HS-27A (cell line): ENCODE results near the gene CNTFR.

Experiments
- DNase-seq: peaks from one replicate; pipeline ENCODE4 v3.0.0-alpha.2; 2012; ENCODE audit warnings: low read depth, missing footprints

The CNTFR gene

DNA sequence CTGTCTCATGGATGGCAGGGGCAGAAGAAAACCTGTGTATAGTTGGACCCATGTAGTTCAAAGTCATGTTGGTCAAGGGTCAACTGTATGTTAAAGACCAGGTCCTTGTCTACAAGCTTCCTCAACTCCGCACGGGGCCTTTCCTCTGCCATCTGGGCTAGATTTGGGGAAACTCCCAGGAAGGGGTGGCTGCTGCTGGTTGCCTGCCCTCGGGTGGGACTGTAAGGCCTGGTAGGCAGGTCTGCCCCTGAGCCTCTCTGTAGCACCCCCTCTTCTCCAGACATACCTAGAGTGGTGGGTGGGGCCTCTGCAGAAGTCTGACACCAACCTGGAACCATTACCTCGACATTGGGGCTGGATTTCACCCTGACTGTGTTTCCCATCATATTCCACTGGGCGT lies 82.0 kb downstream of the CNTFR start:
- no peak for DNase-seq

DNA sequence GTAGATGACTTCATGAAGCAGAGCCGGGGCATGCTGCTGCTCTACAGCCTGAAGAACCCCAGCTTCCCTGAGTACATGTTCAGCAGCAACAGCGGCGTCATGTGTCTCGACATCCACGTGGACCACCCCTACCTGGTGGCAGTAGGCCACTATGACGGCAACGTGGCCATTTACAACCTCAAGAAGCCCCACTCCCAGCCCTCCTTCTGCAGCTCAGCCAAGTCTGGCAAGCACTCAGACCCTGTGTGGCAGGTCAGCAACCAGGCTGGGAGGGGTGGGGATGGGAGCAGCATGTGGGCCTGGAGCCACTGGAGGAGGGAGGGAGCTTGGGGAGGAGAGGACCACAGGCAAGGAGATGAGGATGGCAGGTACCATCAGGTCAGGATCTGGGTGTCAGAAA lies 82.9 kb downstream of the CNTFR start:
- no peak for DNase-seq

DNA sequence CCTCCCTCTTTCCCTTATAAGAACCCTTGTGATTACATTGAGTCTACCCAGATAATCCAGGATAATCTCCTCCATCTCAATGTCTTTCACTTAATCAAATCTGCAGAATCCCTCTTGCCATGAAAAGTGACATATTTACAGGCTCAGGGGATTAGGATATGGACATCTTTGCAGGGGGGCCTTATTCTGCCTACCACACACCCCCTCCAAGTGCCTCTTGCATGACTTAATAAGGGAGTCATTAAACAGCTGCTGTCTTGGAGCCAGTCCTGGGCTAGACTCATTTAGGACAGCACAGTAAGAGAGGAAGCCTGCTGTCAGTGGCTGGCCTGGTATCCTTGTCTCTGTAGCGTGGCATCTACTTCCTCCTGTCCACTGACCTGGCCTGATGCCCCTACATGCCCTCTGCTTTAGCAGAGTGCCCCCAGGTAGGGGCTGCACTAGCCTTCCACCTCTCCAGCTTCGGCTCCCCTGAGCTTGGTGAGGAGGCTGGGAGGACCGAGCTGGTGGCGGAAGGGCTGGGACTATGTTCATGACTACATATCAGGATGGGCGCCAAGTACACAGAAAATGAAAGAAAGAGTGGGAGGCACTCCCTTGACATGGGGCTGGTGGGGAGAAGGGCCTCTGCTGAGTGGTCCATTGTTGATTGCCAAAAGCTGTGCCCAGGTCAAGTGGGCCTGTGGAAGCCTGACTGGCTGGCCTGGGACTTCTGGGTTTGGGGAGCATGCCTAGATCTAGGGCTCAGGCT lies 84.0 kb downstream of the CNTFR start:
- DNase-seq, result no peak

DNA sequence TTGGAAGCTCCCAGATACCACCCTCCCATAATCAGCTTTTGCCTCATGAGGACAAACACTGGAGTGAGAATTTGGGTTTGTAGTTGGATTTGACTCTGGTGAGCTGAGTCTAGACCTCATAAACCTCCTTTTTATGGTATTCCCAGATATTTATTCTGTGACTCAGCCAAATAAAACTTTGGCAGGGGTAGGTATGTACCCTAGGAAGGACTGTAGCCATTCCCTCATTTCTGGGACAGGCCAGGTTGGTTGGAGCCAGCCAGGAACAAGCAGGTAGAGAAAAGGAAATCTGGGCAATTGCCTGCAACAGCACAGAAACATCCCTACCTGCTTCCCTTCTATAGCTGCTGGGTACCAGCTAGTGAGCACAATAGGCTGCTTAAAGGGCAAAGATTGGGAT lies 86.1 kb downstream of the CNTFR start:
- no peak for DNase-seq

DNA sequence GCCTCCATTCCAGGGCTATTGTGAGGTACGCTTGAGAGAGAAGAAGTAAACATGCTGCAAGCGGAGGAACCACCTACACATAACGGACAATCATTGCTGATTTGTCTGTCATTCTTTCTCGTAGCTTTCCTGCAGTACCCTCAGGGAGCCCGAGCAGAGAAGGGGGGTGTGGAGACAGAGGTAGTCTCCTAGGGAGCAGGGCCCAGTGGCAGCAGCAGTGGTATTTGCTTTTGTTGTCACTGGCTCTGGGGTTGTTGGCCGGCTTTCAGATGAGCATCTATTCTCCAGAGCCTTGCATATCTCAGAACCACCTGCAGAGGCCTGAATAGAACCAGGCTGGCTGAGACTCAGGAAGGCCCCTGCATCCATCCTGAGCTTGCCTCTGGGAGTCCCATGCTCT lies 86.6 kb downstream of the CNTFR start:
- no peak for DNase-seq

DNA sequence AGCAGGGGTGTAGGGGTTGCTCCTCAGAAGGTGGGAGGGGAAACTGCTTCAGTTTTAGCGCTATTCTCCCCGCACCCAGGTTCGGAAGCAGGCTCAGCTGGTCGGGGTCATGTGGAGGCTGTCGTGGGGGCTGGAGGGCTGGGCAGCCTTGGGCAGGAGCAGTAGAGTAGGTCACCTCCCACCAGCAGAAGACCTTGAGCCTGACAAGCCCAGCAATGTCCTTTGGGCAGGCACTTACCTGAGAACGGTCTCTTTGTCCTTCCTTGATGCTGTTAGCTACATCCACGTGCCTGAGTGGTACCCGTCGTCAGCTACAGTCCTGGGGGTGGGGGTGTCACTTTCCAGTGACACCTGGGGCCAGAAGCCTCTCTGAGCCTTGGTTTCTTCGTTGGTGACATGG lies 87.1 kb downstream of the CNTFR start:
- DNase-seq, result no peak

DNA sequence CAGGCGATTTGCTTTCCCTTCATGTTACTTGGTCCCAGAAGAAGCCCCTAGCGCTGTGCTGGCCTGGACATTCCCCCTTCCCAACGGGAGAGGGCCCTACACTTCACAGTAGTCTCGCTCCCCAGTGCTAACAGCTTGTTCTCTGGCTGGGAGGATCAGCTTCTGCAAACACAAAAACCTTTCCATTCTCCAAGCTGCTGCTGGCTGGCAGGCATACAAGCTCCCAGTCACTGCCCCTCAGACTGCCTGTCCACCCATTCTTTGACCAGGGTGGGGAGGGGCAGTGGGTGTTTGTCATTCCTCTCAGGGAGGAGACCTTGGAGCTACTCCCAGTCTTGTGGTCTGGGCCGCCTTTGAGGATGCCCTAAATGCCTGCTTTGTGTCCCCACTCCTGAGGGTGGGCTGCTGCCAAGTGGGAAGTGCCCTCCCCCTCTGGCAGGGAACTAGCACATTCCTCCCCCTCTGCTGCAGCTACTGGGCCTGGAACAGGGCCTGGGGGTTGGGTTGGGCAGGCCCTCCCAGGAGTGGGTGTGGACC lies 87.6 kb downstream of the CNTFR start:
- no peak for DNase-seq
